ENCODE data around the gene SUSD4. TPM values are rescaled to one million over a fixed set of nuclear protein-coding genes. Genes with fewer than 3 reads are reported as not detected.

Gene SUSD4
- total RNA-seq, 1 experiment from 2014 or later = 3.2 TPM

GRCh38 chr1:223203034-223203408 lies 161.0 kb downstream of the SUSD4 start:
- Histone ChIP-seq H3K79me2 (ENCODE audit: low read depth) (no peaks in the 10 kb centered on the region), H3K9me2 (ENCODE audit: insufficient read depth) (no peaks in the 10 kb centered on the region), H3K4me3 (no peak overlapping the region), H3K27ac (no peak overlapping the region), H3F3A (ENCODE audit: insufficient read depth, low read depth) (no peaks in the 10 kb centered on the region), H3K36me3 (ENCODE audit: low read depth) (no peaks in the 10 kb centered on the region), H3K4me2 (no peak overlapping the region), H3K27me3 (ENCODE audit: insufficient read depth, low read depth) (no peaks in the 10 kb centered on the region), H3K4me1 (replicated peaks; ENCODE audit: insufficient read depth) (no peaks in the 10 kb centered on the region), H2AFZ (no peak overlapping the region), H4K20me1 (ENCODE audit: insufficient read depth) (no peaks in the 10 kb centered on the region), H3K9me3 (ENCODE audit: insufficient read depth, low read depth) (peaks cover 4% of the 10 kb centered on the region; the same call in 1 of the 2 replicates)
- TF ChIP-seq EZH2 (IDR thresholded peaks at IDR 0.05; ENCODE audit: low read depth) (no peak), CTCF (conservative IDR thresholded peaks at IDR 0.05) (no peak)
- CTCF ChIA-PET = no interaction called here
- intact Hi-C loops (cut with micrococcal nuclease; ENCODE audit: unreplicated experiment) = no loop called here
- no TSS peak for BruUV-seq (replicated peaks)
- DNase-seq = no peak
- POLR2A ChIA-PET (ENCODE audit: unreplicated experiment) = interaction anchor here (1.0 kb wide), 1 partner anchor 66 kb away, joined by 3 read pairs; no protein-coding TSS in a partner anchor

- H3K27me3 ChIP-seq (ENCODE audit: insufficient read depth, low read depth) = no peaks in the 10 kb centered on the region
- H3K79me2 ChIP-seq (ENCODE audit: low read depth) = no peaks in the 10 kb centered on the region
- H3K4me1 ChIP-seq (replicated peaks; ENCODE audit: insufficient read depth) = no peaks in the 10 kb centered on the region
- H3F3A ChIP-seq (ENCODE audit: insufficient read depth, low read depth) = no peaks in the 10 kb centered on the region
- no peak overlapping the region for H3K27ac ChIP-seq
- no peaks in the 10 kb centered on the region for H3K36me3 ChIP-seq (ENCODE audit: low read depth)
- TF ChIP-seq CTCF (conservative IDR thresholded peaks at IDR 0.05) = no peak
- no peak for TF ChIP-seq EZH2 (IDR thresholded peaks at IDR 0.05; ENCODE audit: low read depth)
- no peak overlapping the region for H3K4me2 ChIP-seq
- DNase-seq = no peak
- POLR2A ChIA-PET (ENCODE audit: unreplicated experiment) = interaction anchor here (1.0 kb wide), 1 partner anchor 65 kb away, joined by 3 read pairs; no protein-coding TSS in a partner anchor
- peaks cover 4% of the 10 kb centered on the region; the same call in 1 of the 2 replicates for H3K9me3 ChIP-seq (ENCODE audit: insufficient read depth, low read depth)
- CTCF ChIA-PET = no interaction called here
- no TSS peak for BruUV-seq (replicated peaks)
- H3K4me3 ChIP-seq = no peak overlapping the region
- no peaks in the 10 kb centered on the region for H3K9me2 ChIP-seq (ENCODE audit: insufficient read depth)
- H4K20me1 ChIP-seq (ENCODE audit: insufficient read depth) = no peaks in the 10 kb centered on the region
- no peak overlapping the region for H2AFZ ChIP-seq
- intact Hi-C loops (cut with micrococcal nuclease; ENCODE audit: unreplicated experiment) = no loop called here
Measured at GRCh38 chr1:223202376-223203033, 161.5 kb downstream of the SUSD4 start.

GRCh38 chr1:223201967-223202366 lies 162.0 kb downstream of the SUSD4 start:
- intact Hi-C loops (cut with micrococcal nuclease; ENCODE audit: unreplicated experiment) = no loop called here
- no peaks in the 10 kb centered on the region for H3F3A ChIP-seq (ENCODE audit: insufficient read depth, low read depth)
- H3K9me3 ChIP-seq (ENCODE audit: insufficient read depth, low read depth) = peaks cover 4% of the 10 kb centered on the region; the same call in 1 of the 2 replicates
- H3K79me2 ChIP-seq (ENCODE audit: low read depth) = no peaks in the 10 kb centered on the region
- BruUV-seq (replicated peaks) = no TSS peak
- DNase-seq = no peak
- ChIA-PET POLR2A (ENCODE audit: unreplicated experiment) (interaction anchor here (1.0 kb wide), 1 partner anchor 65 kb away, joined by 3 read pairs; no protein-coding TSS in a partner anchor), CTCF (no interaction called here)
- no peaks in the 10 kb centered on the region for H3K36me3 ChIP-seq (ENCODE audit: low read depth)
- no peak overlapping the region for H3K4me2 ChIP-seq
- H3K9me2 ChIP-seq (ENCODE audit: insufficient read depth) = no peaks in the 10 kb centered on the region
- H2AFZ ChIP-seq = no peak overlapping the region
- H3K27me3 ChIP-seq (ENCODE audit: insufficient read depth, low read depth) = no peaks in the 10 kb centered on the region
- no peaks in the 10 kb centered on the region for H3K4me1 ChIP-seq (replicated peaks; ENCODE audit: insufficient read depth)
- no peak overlapping the region for H3K27ac ChIP-seq
- H4K20me1 ChIP-seq (ENCODE audit: insufficient read depth) = no peaks in the 10 kb centered on the region
- no peak overlapping the region for H3K4me3 ChIP-seq
- TF ChIP-seq EZH2 (IDR thresholded peaks at IDR 0.05; ENCODE audit: low read depth) (no peak), CTCF (conservative IDR thresholded peaks at IDR 0.05) (no peak)

All from PC-9 (cell line).